ENCODE results near the gene MINDY4. TPM values are rescaled to one million over a fixed set of nuclear protein-coding genes. Genes with fewer than 3 reads are reported as not detected.

The MINDY4 gene
- total and polyA plus RNA-seq, 10 of the 15 experiments (the other 5 are each of a cell fraction or from before 2014, with no cell fraction given), result 0.10 to 0.90 (median 0.40) TPM

DNA sequence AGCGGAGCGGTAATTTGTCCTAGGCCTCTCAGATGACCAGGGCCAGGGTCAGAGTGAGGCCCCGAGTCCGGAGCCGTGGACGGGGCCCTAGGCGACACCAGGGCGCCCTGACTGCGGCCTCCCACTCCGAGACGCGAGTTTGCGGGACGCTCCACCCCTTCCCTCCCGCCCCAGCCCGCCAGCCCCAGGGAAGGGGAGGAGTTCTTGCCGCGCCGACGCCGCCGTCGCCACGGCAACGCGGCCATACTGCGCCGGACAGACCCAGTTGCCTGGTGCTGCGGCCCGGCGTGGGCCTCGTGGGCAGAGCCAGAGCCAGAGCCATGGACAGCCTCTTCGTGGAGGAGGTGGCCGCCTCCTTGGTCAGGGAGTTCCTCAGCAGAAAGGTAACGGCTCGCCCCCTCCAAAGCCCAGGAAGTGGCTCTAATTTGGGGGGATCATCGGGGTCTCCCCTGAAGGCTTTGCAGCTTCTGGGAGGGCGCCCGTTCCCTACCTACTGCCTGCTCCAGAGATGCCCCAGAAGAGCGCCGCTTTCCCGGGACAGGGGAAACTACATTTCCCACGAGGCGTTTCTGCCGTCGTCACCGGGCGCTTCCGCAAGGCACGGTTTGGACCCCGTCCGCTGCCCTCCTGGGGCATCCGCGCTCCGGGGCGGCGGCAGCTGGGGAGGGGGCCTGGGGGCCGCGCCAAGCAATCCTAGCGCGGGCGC, at the start of gene MINDY4 (continued):
- TF ChIP-seq, protein P1, sequence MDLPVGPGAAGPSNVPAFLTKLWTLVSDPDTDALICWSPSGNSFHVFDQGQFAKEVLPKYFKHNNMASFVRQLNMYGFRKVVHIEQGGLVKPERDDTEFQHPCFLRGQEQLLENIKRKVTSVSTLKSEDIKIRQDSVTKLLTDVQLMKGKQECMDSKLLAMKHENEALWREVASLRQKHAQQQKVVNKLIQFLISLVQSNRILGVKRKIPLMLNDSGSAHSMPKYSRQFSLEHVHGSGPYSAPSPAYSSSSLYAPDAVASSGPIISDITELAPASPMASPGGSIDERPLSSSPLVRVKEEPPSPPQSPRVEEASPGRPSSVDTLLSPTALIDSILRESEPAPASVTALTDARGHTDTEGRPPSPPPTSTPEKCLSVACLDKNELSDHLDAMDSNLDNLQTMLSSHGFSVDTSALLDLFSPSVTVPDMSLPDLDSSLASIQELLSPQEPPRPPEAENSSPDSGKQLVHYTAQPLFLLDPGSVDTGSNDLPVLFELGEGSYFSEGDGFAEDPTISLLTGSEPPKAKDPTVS (IDR thresholded peaks at IDR 0.05; ENCODE audit: low read depth, low read length), result no peak
- TF ChIP-seq POLR2A (IDR thresholded peaks at IDR 0.05; ENCODE audit: low read depth, low read length), result peak; percentile 46

DNA sequence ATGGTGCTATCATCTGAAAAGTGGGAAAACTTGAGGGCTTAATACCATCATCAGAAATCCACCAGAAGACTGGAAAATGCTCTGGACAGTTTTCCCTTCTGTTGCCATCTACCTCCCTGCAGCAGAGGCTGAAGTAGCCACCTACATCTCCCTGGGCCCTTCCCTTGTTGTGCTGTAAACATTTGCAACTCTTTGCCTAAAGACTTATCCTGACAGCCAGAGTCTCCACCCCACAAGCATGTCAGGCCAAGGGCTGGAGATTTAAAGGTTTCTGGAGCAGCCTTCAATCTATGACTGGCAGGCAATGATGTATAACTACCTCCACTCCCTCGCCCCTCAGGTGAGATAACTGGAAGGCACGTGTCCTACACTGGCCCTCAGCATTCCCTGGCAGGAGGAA, 49.0 kb upstream of the MINDY4 start:
- CTCF ChIA-PET, result no interaction called here
- SMC1A ChIA-PET (ENCODE audit: uncharacterized antibody, unreplicated experiment), result no interaction called here
- Histone ChIP-seq H3K4me2 (ENCODE audit: control insufficient read depth, insufficient read depth) (no peak overlapping the region), H4K20me1 (ENCODE audit: control insufficient read depth, insufficient read depth) (no peaks in the 10 kb centered on the region), H3K9ac (ENCODE audit: control insufficient read depth, insufficient read depth, low read length) (no peak overlapping the region), H2AFZ (ENCODE audit: control insufficient read depth, low read depth, low read length) (no peak overlapping the region), H3K4me1 (ENCODE audit: control insufficient read depth, insufficient read depth, low read length) (no peaks in the 10 kb centered on the region), H3K79me2 (ENCODE audit: control insufficient read depth, insufficient read depth, low read length) (no peaks in the 10 kb centered on the region), H3K9me3 (replicated peaks; ENCODE audit: control insufficient read depth, insufficient read depth, low read length) (peaks cover 1% of the 10 kb centered on the region; the same call in 1 of the 3 replicates), H3K36me3 (ENCODE audit: control insufficient read depth in 2 of 2, insufficient read depth in 2 of 2, low read length in 1 of 2) (no peaks in the 10 kb centered on the region), H3K27ac (ENCODE audit: control insufficient read depth, insufficient read depth) (no peak overlapping the region), H3K4me3 (no peak overlapping the region), H3K27me3 (replicated peaks in 1 of 2; ENCODE audit: control insufficient read depth in 2 of 2, insufficient read depth in 2 of 2, low read length in 1 of 2) (no peaks in the 10 kb centered on the region)
- RAD21 ChIA-PET (ENCODE audit: unreplicated experiment), result no interaction called here
- intact Hi-C loops (cut with micrococcal nuclease; ENCODE audit: unreplicated experiment) (no loop called here), in situ Hi-C loops (cut with MboI) (no loop called here)
- 3% methylated on average over 2 of the region's 2 CpGs for WGBS (ENCODE audit: insufficient coverage, insufficient replicate concordance, low lambda C conversion rate, missing lambda C conversion rate)
- DNase-seq (ENCODE audit: low read depth, low spot score) (no peak), FAIRE-seq (no peak), ATAC-seq (no peak)
- POLR2A ChIA-PET, result no interaction called here
- BruUV-seq (replicated peaks), result no TSS peak
- TF ChIP-seq SMC3 (IDR thresholded peaks at IDR 0.05; ENCODE audit: borderline replicate concordance, low read length), result no peak
- TF ChIP-seq, protein P2, sequence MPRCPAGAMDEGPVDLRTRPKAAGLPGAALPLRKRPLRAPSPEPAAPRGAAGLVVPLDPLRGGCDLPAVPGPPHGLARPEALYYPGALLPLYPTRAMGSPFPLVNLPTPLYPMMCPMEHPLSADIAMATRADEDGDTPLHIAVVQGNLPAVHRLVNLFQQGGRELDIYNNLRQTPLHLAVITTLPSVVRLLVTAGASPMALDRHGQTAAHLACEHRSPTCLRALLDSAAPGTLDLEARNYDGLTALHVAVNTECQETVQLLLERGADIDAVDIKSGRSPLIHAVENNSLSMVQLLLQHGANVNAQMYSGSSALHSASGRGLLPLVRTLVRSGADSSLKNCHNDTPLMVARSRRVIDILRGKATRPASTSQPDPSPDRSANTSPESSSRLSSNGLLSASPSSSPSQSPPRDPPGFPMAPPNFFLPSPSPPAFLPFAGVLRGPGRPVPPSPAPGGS (IDR thresholded peaks at IDR 0.05; ENCODE audit: borderline replicate concordance, insufficient read depth, low read depth, low read length, poor library complexity, severe bottlenecking), result no peak
- no peak for TF ChIP-seq HDGF (IDR thresholded peaks at IDR 0.05)
- TF ChIP-seq, protein P3, sequence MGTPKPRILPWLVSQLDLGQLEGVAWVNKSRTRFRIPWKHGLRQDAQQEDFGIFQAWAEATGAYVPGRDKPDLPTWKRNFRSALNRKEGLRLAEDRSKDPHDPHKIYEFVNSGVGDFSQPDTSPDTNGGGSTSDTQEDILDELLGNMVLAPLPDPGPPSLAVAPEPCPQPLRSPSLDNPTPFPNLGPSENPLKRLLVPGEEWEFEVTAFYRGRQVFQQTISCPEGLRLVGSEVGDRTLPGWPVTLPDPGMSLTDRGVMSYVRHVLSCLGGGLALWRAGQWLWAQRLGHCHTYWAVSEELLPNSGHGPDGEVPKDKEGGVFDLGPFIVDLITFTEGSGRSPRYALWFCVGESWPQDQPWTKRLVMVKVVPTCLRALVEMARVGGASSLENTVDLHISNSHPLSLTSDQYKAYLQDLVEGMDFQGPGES (IDR thresholded peaks at IDR 0.05), result no peak
- TF ChIP-seq ZNF622 (IDR thresholded peaks at IDR 0.05), result no peak
- no peak for TF ChIP-seq SUZ12 (IDR thresholded peaks at IDR 0.05; ENCODE audit: unreplicated experiment)
- TF ChIP-seq, protein P4, sequence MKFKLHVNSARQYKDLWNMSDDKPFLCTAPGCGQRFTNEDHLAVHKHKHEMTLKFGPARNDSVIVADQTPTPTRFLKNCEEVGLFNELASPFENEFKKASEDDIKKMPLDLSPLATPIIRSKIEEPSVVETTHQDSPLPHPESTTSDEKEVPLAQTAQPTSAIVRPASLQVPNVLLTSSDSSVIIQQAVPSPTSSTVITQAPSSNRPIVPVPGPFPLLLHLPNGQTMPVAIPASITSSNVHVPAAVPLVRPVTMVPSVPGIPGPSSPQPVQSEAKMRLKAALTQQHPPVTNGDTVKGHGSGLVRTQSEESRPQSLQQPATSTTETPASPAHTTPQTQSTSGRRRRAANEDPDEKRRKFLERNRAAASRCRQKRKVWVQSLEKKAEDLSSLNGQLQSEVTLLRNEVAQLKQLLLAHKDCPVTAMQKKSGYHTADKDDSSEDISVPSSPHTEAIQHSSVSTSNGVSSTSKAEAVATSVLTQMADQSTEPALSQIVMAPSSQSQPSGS (IDR thresholded peaks at IDR 0.05; ENCODE audit: low read length), result no peak
- TF ChIP-seq SRF (IDR thresholded peaks at IDR 0.05; ENCODE audit: low read depth in 2 of 2, low read length in 2 of 2), result no peak
- TF ChIP-seq TBL1XR1 (IDR thresholded peaks at IDR 0.05; ENCODE audit: low read depth, low read length), result no peak
- TF ChIP-seq SMAD5 (IDR thresholded peaks at IDR 0.05; ENCODE audit: low read depth), result no peak
- no peak for TF ChIP-seq LARP7 (IDR thresholded peaks at IDR 0.05)
- TF ChIP-seq YY1 (IDR thresholded peaks at IDR 0.05; ENCODE audit: low read depth, low read length), result no peak
- no peak for TF ChIP-seq ZBED1 (IDR thresholded peaks at IDR 0.05; ENCODE audit: borderline replicate concordance)
- TF ChIP-seq TARDBP (IDR thresholded peaks at IDR 0.05; ENCODE audit: borderline replicate concordance), result no peak
- TF ChIP-seq HCFC1 (IDR thresholded peaks at IDR 0.05; ENCODE audit: low read length), result no peak
- TF ChIP-seq STAT3 (IDR thresholded peaks at IDR 0.05; ENCODE audit: low read depth, low read length), result no peak
- TF ChIP-seq NR2F1 (conservative IDR thresholded peaks at IDR 0.05), result no peak
- TF ChIP-seq GABPA (IDR thresholded peaks at IDR 0.05; ENCODE audit: low read depth), result no peak
